Activated naive CD4-positive, alpha-beta T cell treated with Interleukin-2 at 50 U/mL for 16 hours (primary cell): ENCODE data around the gene FOCAD.
A peak's percentile ranks its signal among the peaks of the same experiment; 100 is the strongest.

Source experiments
- DNase-seq: peaks from one replicate; pipeline ENCODE4 v3.0.0-alpha.2; 2020

FOCAD gene

DNA sequence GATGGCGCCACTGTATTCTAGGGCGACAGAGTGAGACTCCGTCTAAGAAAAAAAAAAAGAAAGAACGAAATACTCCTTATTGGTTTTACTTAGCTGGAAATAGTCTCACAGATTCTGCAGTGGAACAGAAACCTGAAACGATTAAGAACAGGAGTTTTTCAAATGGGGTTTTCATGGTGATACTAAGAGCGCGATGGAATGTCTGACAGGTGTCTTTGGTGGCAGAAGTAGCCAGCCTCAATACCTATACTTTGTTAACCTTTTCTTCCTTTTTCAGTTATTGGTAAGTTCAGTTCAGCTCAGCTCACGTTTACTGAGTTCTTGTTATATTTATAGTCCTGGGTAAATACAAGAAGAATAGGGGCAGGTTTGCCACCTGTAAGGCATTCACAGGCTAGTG, 123.9 kb downstream of the FOCAD start:
- no peak for DNase-seq

DNA sequence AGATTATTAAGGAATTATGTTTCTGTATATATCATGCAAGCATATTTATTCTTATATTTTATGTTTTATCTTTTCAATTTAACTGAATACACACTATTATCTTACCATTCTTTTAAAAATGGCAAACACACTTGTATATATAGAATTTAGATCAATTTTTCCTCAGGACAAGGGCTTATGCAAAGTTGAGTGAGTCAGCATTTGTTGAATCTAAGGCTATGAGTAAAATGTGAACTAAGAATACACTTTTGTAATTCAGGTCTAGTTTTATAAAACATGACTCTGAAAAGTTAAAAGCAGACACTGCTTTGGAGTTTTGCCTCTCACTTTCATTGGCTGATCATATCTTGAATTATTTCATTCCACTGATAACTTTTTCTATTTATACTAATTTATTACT, 127.8 kb downstream of the FOCAD start:
- DNase-seq = no peak

DNA sequence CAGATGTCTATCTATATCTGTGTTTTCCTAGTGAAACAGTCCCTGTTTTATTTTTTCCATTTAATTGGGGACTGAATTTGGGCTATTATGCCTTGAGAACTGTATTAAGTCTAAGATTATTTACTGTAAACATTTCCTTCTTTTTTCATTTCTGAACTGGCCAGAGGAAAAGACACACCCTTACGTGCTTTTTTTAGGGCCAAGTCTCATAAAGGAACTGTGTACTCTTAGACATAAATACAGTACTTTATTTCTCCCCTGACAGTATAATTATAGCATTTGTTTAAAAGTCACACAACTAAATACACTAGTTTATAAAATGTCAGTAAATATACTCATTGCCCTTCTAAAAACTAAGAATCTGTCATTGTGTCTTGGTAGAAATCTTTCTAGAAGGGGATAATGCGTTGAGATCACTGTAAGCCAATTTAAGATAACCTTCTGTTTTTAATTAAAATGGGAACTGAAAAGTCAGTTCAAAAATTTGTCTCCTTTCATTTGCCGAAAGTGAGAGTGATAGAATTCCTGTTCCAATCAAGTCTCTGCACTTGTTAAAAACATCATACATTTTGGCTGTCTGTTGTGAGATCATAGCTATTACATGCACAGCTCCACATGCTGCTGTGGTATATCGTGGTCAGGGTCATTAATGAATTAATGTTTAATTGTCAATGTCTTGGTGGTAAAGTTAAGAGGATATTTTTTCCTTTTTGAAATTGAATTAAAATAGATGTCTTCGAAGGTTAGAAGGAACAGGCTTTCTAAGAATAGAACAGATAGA, 132.1 kb downstream of the FOCAD start:
- DNase-seq = no peak

DNA sequence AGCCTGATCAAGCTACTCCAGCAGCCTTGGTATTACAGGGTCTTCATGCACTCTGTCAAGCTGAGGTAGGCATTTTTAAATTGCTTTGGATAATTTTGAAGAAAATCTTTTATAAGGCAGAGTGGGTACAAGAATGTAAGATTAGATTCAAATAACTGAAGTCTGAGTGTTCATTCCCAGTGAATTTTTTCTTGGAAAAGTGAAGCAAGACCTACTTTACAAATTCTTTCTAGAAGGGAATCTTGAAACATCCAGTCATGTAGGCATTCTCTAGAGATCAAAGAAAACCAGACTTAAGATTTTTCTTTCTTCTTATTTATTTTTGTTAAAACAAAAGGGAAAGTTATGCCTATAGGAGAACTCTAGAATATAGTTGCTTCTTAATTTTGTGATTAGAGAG, 139.0 kb downstream of the FOCAD start:
- no peak for DNase-seq

DNA sequence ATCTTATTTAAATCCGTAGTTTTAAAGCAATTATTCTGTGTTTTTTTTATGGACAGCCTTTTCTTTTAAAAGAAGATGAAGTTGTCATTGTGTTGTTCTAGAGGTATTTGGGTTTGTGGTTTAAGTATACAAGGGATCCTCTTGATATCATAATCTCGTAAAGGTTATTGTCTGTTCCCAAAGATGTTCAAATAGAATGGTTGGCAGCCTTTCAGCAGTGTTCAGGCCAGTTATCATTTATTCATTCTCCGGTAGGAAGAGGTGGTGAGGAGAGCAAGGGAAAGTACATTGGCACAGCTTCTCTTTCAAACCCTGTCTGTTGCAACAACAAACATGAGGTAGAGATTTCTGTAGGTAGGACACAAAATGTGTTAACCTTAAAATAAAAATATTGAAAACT, 147.0 kb downstream of the FOCAD start:
- no peak for DNase-seq

DNA sequence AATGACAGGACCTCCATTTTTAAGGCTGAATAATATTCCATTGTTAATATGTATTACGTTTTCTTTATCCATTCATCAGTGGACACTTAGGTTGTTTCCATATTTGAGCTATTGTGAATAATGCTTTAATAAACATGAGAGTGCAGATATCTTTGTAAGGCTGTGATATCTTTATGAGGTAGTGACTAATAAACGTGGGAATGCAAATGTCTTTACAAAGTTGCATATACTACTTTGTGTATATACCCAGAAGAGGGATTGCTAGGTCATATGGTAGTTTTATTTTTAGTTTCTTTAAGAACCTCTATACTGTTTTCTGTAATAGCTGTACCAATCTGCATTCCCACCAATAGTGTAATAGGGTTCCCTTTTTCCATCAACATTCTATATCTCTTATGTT, 148.7 kb downstream of the FOCAD start:
- no peak for DNase-seq

DNA sequence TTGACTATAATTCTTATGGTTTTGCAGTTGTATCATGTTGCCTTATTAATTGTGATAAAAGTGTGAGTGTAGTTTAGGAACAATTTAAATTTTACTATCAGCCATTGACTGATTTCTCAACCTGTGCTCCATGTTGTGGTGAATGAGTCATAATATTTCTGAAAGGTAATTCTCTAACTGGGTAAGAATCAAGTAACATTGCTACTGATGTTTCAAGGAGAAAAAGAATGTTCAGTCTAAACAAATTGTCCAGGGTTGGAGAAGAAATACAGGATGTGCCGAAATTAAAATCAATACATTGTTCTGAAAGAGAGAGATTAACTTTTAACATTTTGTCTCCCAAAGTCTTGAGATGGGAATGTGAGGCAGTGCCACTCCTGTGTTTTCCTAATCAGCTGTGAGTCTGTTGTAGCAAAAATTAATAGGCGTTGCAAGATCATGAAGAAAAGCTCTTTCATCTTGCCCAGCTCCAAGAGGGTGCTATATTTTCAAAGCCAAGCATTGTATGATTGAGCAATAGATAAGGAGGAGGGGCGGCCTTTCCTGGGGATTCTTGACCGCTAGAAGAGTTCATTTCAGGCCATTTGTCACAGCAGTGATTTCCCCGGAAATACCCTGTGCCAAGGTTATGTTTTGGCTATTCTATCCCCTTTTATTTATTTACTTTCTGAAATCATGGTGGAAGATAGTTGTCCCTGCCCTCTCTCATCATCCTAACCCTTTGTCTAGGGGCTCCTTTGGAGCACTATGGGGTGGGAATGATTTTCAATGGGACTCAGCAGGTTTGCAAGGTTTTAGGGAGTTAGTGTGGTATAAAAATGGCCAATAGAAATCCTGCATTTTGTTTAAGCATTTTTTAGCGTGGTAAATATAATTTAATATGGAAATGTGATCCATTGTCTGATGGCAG, 151.6 kb downstream of the FOCAD start:
- no peak for DNase-seq

DNA sequence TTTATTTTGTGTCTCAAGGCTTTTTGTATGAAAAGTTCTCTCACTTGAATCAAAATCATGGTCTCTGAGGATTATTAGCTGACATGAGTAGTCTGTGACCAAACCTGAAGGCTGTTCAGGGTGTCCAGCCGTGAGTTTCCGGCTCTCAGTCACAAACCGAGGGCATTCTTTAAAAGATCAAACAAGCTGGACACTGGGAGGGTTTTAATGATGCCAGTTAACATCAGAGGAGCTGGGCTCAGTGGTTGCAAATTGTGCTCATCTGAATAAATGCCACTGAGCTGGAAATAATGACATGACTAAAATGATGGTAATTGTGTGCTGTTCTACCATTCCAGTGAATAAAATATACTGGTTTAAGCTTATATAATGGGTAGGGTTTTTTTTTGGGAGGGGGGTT, 153.1 kb downstream of the FOCAD start:
- no peak for DNase-seq

DNA sequence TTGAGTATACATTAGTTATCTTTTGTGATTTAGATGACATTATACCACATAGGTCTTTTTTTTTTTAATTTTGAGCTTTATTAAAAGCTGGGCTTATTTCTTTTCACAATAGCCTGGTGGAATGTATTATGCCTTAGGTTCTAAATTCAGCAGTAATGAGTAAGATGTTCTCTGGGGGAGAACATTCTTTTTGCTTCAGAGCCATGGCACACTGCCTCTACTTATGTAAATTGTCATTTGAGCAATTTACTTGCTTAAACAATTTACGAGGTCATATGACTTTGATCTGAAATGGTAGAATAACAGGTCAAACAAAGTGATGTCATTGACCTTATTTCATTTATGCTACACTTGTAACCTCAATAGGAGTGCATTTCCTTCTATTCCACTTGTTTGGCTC, 154.2 kb downstream of the FOCAD start:
- no peak for DNase-seq

DNA sequence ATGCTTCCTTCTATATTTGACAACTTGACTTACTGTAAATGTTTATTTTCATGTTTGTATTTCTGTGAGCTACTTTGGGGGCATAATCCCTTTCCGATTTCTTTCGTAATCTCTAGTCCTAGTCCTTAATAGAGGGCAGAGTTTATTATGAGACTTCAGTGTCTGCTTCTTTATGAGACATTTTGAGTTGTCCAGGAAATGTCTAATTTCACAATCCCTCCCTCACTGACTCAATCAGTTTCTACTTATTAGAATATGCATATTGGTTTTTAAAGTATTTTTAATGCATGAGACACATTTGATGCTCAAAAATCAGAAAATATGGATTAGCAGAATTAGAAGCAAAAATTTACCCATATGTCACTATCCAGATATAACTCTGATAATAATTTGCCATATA, 160.9 kb downstream of the FOCAD start:
- DNase-seq = no peak

DNA sequence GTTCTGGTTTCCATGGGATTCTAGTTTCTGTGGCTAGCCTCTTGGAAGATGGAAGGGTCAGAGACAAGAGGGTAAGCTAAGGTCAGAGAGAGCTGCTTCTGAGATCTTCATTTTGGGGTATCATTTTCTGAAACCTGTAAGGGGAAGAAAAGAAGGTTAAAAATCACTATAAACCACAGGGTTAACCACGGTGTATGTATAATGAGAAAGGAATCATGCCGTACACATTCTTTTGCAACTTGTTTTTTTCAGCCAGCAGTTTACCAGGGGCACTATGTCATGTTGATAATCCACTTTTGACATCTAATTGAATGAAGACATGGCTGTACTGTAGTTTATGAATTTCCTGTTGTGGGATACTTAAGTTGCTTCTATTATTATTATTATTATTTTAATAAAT, 164.4 kb downstream of the FOCAD start:
- DNase-seq = no peak

DNA sequence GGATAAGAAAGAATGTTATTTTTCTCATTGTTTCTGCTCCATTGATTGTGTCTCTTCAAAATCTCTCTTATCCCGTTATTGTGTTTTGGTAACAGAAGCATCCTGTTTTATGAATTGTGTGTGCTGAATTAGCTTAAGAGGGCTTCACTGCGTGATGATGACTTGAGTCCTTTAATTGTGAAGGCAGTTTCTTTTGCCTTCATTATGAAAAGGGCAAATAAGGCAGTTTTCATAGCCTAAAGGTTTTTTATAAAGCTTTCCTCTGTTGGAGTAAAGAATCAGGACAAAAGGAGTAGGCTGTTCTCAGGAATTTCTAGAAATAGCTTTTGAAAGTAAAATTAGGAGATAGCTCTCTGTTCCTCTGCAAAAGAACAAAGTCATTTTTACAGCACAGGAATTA, 169.8 kb downstream of the FOCAD start:
- no peak for DNase-seq

DNA sequence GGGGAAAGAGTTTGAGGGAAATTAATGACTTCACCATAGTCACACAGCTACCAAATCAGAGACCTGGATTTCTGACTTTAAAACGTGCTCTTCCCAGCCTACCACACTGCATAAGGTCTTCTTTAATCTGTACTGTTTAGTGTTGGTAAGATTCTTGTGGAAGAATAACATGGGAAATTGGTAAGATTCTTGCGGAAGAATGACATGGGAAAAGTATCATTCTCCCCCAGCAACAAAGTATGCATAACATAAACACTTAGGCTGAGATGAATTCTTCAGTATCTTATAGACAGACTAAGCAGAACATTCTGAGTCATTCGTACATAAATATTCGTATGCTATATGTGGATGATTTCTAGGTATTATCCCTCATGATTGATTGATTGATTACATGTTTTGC, 170.4 kb downstream of the FOCAD start:
- no peak for DNase-seq

DNA sequence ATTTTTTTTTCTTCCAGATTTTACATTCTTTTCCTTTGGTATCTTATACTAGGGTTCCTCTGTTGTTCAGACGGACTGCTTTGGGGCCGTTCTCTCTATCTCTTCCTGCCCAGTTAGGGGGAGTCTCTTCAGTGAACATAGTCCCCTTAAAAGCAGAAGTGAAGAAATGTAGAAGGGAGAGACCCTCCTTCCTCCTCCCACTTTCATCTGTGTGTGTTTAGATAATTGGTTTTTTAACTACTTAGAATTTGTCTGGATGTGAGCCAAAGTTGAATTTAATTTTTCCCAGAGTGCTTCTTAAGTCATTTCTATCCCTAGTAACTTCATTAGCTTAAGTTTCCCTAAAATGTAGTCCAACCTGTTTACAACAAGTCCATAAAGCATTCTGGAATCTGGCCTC, 179.9 kb downstream of the FOCAD start:
- DNase-seq = no peak

DNA sequence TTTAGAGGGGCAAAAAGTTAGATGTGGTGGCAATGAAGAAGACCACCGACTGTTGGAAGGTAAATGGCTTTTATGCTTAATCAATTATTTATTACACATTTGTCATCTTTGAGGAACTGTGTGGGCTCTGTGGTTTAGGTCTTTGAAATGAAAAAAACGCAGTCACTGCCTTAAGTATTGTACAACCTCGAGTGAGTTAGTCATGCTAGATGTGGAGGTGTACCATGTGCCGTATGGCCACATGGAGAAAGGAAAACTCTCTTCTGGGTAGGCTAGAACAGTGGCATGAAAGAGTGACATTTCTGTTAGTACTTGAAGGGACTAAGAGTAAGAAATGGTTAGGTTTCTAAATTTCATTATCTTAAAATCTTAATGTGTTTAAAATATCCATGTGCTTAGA, 181.3 kb downstream of the FOCAD start:
- DNase-seq = no peak

DNA sequence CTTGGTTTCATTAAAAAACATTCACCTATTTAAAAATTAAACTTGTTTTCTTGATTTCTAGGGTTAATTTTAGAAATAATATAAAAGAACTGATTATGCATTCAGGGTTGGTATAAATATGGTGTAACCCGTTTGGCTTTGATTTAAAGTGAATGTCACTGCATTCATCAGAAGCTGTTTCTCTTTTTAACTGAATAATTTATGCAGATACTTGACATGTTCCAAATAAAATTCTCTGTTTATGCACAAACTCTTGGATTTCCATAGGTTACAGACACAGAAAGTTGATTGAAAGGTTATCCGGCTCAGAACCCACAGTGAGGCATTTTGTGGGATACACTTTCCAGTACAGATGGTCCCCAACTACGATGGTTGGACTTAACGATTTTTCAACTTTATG, 186.1 kb downstream of the FOCAD start:
- DNase-seq = no peak

DNA sequence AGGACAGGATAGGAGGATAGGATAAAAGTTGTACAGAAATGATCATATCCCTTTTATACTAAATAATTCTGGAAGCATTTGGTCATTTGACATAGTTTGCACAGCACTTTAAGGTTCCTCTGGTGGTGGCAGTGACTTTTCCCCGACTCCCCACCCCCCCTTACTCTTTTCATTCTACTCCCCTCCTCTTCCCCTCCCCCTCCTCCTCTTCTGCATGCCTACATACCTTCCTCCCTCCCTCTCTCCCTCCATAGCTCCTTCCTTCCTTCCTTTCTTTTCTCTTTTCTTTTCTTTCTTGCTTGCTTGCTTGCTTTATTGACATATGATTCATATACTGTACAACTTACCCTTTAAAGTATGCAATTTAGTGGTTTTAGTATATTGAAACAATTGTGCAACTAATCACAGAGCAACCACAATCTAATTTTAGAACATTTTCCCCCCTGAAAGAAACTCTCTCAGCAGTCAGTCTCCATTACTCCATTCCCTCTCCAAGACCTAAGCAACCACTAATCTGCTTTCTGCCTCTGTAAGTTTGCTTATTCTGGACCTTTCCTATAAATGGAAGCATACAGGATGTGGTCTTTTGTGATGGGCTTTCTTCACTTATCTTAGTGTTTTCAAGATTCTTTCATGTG, 188.4 kb downstream of the FOCAD start:
- DNase-seq = no peak

DNA sequence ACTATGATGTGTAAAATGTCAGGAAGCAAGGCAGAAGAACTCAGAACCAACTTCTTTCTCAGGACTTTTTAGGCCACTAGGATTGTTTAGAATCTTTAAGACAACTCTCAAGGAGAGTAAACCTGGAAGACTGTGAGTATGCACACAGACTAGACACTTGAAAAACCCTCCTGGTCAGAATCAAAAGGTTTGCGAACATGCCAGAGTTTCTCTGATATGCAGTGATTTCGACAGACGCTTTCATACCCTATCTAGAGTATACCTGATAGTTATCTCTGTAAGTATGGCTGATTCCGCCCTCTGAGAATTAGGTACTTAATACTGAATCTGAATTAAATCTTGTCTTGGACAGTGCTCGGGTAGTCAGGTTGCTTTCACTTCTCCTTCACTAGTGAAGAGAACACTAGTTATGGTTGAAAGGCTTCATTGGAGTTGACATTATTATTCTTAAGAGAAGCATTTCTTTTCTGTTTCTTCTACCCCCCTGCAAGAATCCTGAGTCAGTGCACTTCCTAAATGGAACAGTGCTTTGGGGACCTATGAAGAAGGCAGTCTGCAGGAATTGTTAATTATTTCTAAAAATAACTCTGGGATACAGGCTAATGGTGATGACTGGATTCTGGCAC, 189.3 kb downstream of the FOCAD start:
- DNase-seq = no peak

DNA sequence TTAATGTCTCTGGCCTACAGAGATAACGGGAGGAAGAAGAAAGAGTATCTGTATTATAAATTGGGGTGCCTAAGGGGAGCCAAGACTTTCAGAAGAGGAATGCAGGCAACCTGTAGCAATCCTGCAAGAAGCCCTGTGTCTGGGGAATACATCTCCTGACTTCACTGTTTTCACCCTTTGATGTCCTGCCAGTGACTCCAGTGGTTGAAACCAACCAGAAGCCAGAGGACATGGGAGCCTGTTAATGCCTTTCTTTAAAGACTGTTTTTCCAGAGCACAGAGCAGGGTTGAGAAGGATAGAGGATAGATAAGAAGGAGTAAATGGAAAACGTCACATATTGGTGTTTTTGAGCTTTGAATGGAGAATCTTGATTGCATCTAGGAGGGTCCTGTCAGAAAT, 196.2 kb downstream of the FOCAD start:
- DNase-seq = no peak

DNA sequence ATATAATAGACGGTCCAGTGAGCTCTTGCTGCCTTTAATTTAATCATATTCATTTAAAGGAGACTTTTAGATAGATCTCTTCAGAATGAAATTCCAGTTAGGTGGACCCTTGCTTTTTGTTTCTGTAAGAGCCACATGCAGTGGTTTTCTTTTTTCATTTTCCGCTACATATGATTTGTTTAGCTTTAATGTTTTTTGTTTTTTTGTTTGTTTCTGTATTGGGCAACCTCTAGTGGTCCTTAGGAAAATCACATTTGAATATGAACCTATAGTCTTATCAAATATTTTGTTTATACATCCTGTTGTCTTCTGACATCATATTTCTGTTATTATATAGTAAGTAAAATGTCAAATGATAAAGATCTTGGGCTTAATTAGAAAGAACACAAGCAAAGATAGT, 196.6 kb downstream of the FOCAD start:
- DNase-seq = no peak

DNA sequence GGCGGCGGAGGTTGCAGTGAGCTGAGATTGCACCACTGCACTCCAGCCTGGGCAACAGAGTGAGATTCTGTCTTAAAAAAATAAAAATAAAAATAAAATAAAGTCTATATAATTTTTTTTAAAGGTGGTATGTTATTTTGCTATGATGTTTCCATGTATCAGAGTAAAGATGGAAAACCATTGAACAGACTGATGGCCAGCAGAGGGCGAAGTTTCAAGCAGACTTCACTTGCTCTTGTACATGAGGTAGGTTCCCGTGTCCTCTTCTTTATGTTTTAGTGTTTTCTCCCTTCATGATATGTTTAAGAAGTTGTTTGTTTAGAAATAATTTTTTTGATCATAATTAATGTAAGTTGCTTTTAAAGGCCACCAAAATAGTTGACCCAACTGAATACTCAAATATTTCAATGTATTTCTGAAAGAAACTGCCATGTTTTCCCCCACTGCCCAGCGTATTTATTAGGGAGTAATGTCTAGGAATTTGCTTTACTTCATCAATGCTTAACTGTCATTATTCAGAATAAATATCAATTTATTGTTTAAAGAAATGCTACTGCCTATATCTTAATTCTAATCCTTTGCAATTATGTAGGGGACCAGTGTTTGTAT, 201.0 kb downstream of the FOCAD start:
- DNase-seq = peak; percentile 63

DNA sequence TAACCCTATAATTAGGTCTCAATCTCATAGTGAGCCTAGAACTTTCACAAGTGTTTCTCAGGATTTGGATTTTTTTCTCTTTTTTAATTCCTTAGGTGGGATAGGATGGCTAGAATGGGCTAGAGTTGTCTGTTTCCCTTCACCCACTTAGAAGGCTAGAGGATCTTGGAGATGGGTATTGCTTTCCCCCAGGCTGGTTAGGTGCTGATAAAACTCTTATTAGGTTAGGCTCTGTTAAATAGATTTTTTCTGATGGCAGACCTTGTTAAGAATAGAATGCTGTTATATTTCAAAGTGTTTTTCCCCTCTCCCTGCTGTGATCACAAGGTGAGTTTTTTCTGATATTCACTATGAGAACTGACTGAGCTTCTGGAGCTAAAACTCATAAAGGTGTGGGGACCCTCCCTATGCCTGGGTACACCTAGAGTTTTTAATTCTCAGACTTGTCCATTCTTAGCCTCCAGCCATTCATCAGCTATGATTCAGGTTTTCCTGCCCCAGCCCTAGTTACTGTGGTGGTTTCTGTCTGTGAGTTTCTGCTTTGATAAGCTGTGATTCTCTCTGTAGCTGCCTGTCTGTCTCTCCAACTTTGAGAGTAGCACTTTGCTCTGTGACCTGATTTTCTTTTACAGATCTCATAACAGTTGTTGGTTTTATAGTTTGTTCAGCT, 215.0 kb downstream of the FOCAD start:
- DNase-seq = no peak
